Testis (tissue), 2 donors: ENCODE data around the gene PHGDH.

Source experiments
- POLR2A ChIP-seq: fragments of 450-650 bp; IDR thresholded peaks from one replicate; pipeline ENCODE4 v1.6.1; 2017; ENCODE audit warnings: antibody characterized with exemption, mild to moderate bottlenecking, moderate library complexity
- TF ChIP-seq, protein P1 (sequence below), 3 experiments: fragments of 450-650 bp in 2 of 3; fragments of 200-600 bp in 1 of 3; sonication (generic) in 1 of 3; IDR thresholded peaks; one replicate each; pipeline ENCODE4 v1.5.1; 2016 to 2019; ENCODE audit warnings: antibody characterized with exemption in 3 of 3, mild to moderate bottlenecking in 2 of 3, moderate library complexity in 1 of 3

DNA sequence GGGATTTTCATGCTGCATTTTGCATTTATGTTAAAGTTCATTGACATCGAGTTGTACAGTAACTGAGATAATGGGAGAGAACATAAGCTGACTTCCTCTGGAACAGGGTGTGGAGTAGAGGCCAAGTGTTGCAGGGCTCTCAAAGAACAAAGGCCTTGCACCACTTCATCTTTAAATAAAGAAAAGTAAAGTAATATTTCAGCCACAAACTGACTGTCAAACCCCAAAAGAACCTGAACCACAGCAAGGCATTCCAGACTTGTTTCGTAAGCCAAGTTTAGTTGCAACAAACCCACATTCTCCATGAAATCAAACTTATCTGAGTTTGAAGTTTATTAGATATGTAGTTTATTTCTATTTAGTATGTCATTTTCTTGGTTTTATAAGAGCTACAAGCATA, 76.0 kb downstream of the PHGDH start:
- TF ChIP-seq, protein P1, sequence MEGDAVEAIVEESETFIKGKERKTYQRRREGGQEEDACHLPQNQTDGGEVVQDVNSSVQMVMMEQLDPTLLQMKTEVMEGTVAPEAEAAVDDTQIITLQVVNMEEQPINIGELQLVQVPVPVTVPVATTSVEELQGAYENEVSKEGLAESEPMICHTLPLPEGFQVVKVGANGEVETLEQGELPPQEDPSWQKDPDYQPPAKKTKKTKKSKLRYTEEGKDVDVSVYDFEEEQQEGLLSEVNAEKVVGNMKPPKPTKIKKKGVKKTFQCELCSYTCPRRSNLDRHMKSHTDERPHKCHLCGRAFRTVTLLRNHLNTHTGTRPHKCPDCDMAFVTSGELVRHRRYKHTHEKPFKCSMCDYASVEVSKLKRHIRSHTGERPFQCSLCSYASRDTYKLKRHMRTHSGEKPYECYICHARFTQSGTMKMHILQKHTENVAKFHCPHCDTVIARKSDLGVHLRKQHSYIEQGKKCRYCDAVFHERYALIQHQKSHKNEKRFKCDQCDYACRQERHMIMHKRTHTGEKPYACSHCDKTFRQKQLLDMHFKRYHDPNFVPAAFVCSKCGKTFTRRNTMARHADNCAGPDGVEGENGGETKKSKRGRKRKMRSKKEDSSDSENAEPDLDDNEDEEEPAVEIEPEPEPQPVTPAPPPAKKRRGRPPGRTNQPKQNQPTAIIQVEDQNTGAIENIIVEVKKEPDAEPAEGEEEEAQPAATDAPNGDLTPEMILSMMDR (IDR thresholded peaks at IDR 0.05), result no peak
- no peak for TF ChIP-seq POLR2A
